Measurements from ENCODE around the gene REXO4. TPM values are rescaled to one million over a fixed set of nuclear protein-coding genes. Genes with fewer than 3 reads are reported as not detected.

The REXO4 gene
- total RNA-seq (27.0 and 29.5 TPM in 2 replicates), polyA plus RNA-seq (16.9 and 19.5 TPM in 2 replicates), polyA minus RNA-seq (13.4 and 15.3 TPM in 2 replicates), Bru-seq, nascent RNA (percentile 68 among the genes with signal in this experiment), BruChase-seq, experiment 1, labeled RNA remaining after a 6-hour chase (percentile 75 among the genes with signal in this experiment), BruChase-seq, experiment 2, labeled RNA remaining after a 2-hour chase (percentile 68 among the genes with signal in this experiment)
- polyA plus RNA-seq (2011; cell fraction: cytosol; rRNA removed) = 21.5 and 22.3 TPM in 2 replicates
- polyA plus RNA-seq (2011; cell fraction: nucleus; rRNA removed) = 12.9 and 17.4 TPM in 2 replicates
- polyA plus RNA-seq (2012) = 20.1 and 23.6 TPM in 2 replicates
- 30.8 TPM for polyA minus RNA-seq (2011; cell fraction: cytosol; rRNA and poly(A)+ RNA removed)
- 5.4 and 7.4 TPM in 2 replicates for polyA minus RNA-seq (2011; cell fraction: nucleus; rRNA and poly(A)+ RNA removed)
- long read RNA-seq, transcript REXO4-202 (8 exons, 2,360 nt) = major isoform, 65 of 81 reads
- long read RNA-seq, partial matches to known transcripts = 2 of 81 reads
- long read RNA-seq, other reads (novel, unspliced or antisense) = 13 of 81 reads

- POLR2A ChIA-PET = no interaction called here
Observed at GRCh38 chr9:133417541-133418461, at the start of gene REXO4. TSS of gene REXO4 (minus strand) at chr9:133418010. CDS start at chr9:133417844, 166 bp downstream.

GRCh38 chr9:133467101-133467500, 49.3 kb upstream of the REXO4 start:
- dilution Hi-C loops (cut with MboI; ENCODE audit: extremely low pct_ligation_motif_present, low sequenced_read_pairs) = no loop called here
- H3K4me1 ChIP-seq (ENCODE audit: control insufficient read depth, extremely low read depth, insufficient read depth, low read length) = no peaks in the 10 kb centered on the region
- no peaks in the 10 kb centered on the region for H3K79me2 ChIP-seq (ENCODE audit: control insufficient read depth, insufficient read depth, low read length)
- CTCF ChIA-PET = interaction anchor here (1.1 kb wide), 1 partner anchor 19 kb away, joined by 4 read pairs; no protein-coding TSS in a partner anchor
- H3K9me3 ChIP-seq (replicated peaks; ENCODE audit: control insufficient read depth, insufficient read depth, low read length) = no peaks in the 10 kb centered on the region
- H3K27ac ChIP-seq (ENCODE audit: insufficient read depth, low read depth, low read length) = no peak overlapping the region
- FAIRE-seq (no peak), DNase-seq (ENCODE audit: low read depth, low spot score) (no peak)
- intact Hi-C loops (cut with micrococcal nuclease) = no loop called here
- no TSS peak for BruUV-seq (replicated peaks)
- H2AFZ ChIP-seq (ENCODE audit: low read depth, low read length) = no peak overlapping the region
- no peak overlapping the region for H3K4me3 ChIP-seq (replicated peaks in 1 of 3; ENCODE audit: insufficient read depth in 1 of 3, low read depth in 1 of 3, low read length in 3 of 3)
- H3K4me2 ChIP-seq (ENCODE audit: insufficient read depth, low read length) = no peak overlapping the region
- POLR2A ChIA-PET = no interaction called here
- TF ChIP-seq POLR2A (IDR thresholded peaks at IDR 0.05; ENCODE audit: low read depth, low read length) (no peak), POLR2AphosphoS5 (IDR thresholded peaks at IDR 0.05; ENCODE audit: insufficient read depth, low read depth, low read length) (no peak), EZH2 (IDR thresholded peaks at IDR 0.05; ENCODE audit: borderline replicate concordance, low read depth, low read length, severe bottlenecking) (no peak)
- no peaks in the 10 kb centered on the region for H3K27me3 ChIP-seq (ENCODE audit: control insufficient read depth in 2 of 2, insufficient read depth in 2 of 2, low read length in 2 of 2)
- H3K9ac ChIP-seq (replicated peaks; ENCODE audit: extremely low read depth, insufficient read depth, low read length) = no peak overlapping the region
- peaks cover 0 to 5% of the 10 kb centered on the region in 2 experiments for H3K36me3 ChIP-seq (ENCODE audit: control insufficient read depth in 2 of 2, extremely low read depth in 1 of 2, insufficient read depth in 2 of 2, low read length in 2 of 2)
- no peaks in the 10 kb centered on the region for H3K9me1 ChIP-seq (replicated peaks; ENCODE audit: control insufficient read depth, extremely low read depth, insufficient read depth, low read length)
- no peaks in the 10 kb centered on the region for H4K20me1 ChIP-seq (replicated peaks; ENCODE audit: control insufficient read depth, extremely low read depth, insufficient read depth, low read length)

More at GRCh38 chr9:133417541-133418461, at the start of gene REXO4:
- Histone ChIP-seq H3K4me1 (ENCODE audit: control insufficient read depth, extremely low read depth, insufficient read depth, low read length) (peaks cover 9% of the 10 kb centered on the region), H3K36me3 (ENCODE audit: control insufficient read depth in 2 of 2, extremely low read depth in 1 of 2, insufficient read depth in 2 of 2, low read length in 2 of 2) (peaks cover 6 to 13% of the 10 kb centered on the region in 2 experiments), H3K9me3 (replicated peaks; ENCODE audit: control insufficient read depth, insufficient read depth, low read length) (no peaks in the 10 kb centered on the region), H3K4me2 (ENCODE audit: insufficient read depth, low read length) (peak within 1 kb of the TSS; percentile 93), H3K9me1 (replicated peaks; ENCODE audit: control insufficient read depth, extremely low read depth, insufficient read depth, low read length) (no peaks in the 10 kb centered on the region), H2AFZ (ENCODE audit: low read depth, low read length) (peak within 1 kb of the TSS; percentile 90), H3K27ac (ENCODE audit: insufficient read depth, low read depth, low read length) (peak within 1 kb of the TSS; percentile 74), H3K4me3 (replicated peaks in 1 of 3; ENCODE audit: insufficient read depth in 1 of 3, low read depth in 1 of 3, low read length in 3 of 3) (peak within 1 kb of the TSS; percentile 50 to 96 (median 96)), H3K27me3 (ENCODE audit: control insufficient read depth in 2 of 2, insufficient read depth in 2 of 2, low read length in 2 of 2) (no peaks in the 10 kb centered on the region), H4K20me1 (replicated peaks; ENCODE audit: control insufficient read depth, extremely low read depth, insufficient read depth, low read length) (no peaks in the 10 kb centered on the region), H3K9ac (replicated peaks; ENCODE audit: extremely low read depth, insufficient read depth, low read length) (peak within 1 kb of the TSS; percentile 91), H3K79me2 (ENCODE audit: control insufficient read depth, insufficient read depth, low read length) (peaks cover 40% of the 10 kb centered on the region)
- TF ChIP-seq MYC (IDR thresholded peaks at IDR 0.05; ENCODE audit: low read depth, low read length) (peak; percentile 76), MAX (IDR thresholded peaks at IDR 0.05; ENCODE audit: insufficient read depth, insufficient read length) (peak; percentile 60), POLR2AphosphoS5 (IDR thresholded peaks at IDR 0.05; ENCODE audit: insufficient read depth, low read depth, low read length) (no peak)
- CTCF ChIA-PET = interaction anchor here (0.8 kb wide), 1 partner anchor 88 kb away, joined by 3 read pairs; no protein-coding TSS in a partner anchor
- FAIRE-seq (peak; percentile 92), DNase-seq (ENCODE audit: low read depth, low spot score) (peak; percentile 85)
- dilution Hi-C loops (cut with MboI; ENCODE audit: extremely low pct_ligation_motif_present, low sequenced_read_pairs) = no loop called here
- BruUV-seq (replicated peaks) = TSS peak; percentile 57
- intact Hi-C loops (cut with micrococcal nuclease) = no loop called here

Data from endothelial cell of umbilical vein (primary cell).